H1 (cell line): ENCODE data around the gene PDE2A. TPM values are rescaled to one million over a fixed set of nuclear protein-coding genes. Genes with fewer than 3 reads are reported as not detected.

Source experiments
- CTCF ChIA-PET: fragments of 300-600 bp; sonication (Branson Sonifier 250); formaldehyde crosslinking; loops from one replicate; lab custom pipeline; 2021; ENCODE audit not compliant: partially characterized antibody; lab: Charles Lee
- POLR2A ChIA-PET: fragments of 300-600 bp; sonication (Branson Sonifier 250); formaldehyde crosslinking; loops from one replicate; lab custom pipeline; 2021; ENCODE audit warnings: inconsistent platforms; ENCODE audit not compliant: partially characterized antibody; lab: Charles Lee
- DNase-seq, 2 experiments: peaks; one replicate each; pipeline versions ENCODE4 v3.0.0 to v3.0.0-alpha.2; 2010 to 2022; ENCODE audit warnings: low spot score in 2 of 2, low read depth in 1 of 2, mixed read lengths in 1 of 2
- FAIRE-seq: peaks from 2 replicates; lab custom pipeline; 2011; peaks lifted over from hg19 to GRCh38; lab: Jason Lieb, UNC
- H2AFZ ChIP-seq: 2 replicates; pipeline ENCODE4 v1.8.1; 2012; ENCODE audit warnings: low read length, inconsistent platforms
- H2AK5ac ChIP-seq: 2 replicates; pipeline ENCODE4 v1.6.1; 2013; ENCODE audit warnings: low read depth, low read length
- H2BK120ac ChIP-seq: replicated peaks from 2 replicates; pipeline ENCODE3; 2013; ENCODE audit warnings: low read depth, low read length, inconsistent platforms
- H2BK12ac ChIP-seq: 2 replicates; pipeline ENCODE4 v1.6.1; 2013; ENCODE audit warnings: low read depth, low read length
- H2BK15ac ChIP-seq: 2 replicates; pipeline ENCODE4 v1.6.1; 2013; ENCODE audit warnings: low read length
- H2BK20ac ChIP-seq: 2 replicates; pipeline ENCODE4 v1.6.1; 2013; ENCODE audit warnings: low read length
- H2BK5ac ChIP-seq: 2 replicates; pipeline ENCODE4 v1.6.1; 2013; ENCODE audit warnings: low read depth, low read length
- H3K14ac ChIP-seq: 2 replicates; pipeline ENCODE4 v1.6.1; 2013; ENCODE audit warnings: inconsistent platforms; ENCODE audit not compliant: insufficient read length
- H3K18ac ChIP-seq: 2 replicates; pipeline ENCODE4 v1.6.1; 2013; ENCODE audit warnings: low read length; ENCODE audit errors: extremely low read depth
- H3K23ac ChIP-seq: 2 replicates; pipeline ENCODE4 v1.6.1; 2013; ENCODE audit warnings: inconsistent platforms; ENCODE audit not compliant: insufficient read length
- H3K23me2 ChIP-seq: 2 replicates; pipeline ENCODE4 v1.6.1; 2013; ENCODE audit warnings: low read depth, low read length
- H3K27ac ChIP-seq: 2 replicates; pipeline ENCODE4 v1.6.1; 2011; ENCODE audit warnings: low read depth, low read length, inconsistent platforms
- H3K27me3 ChIP-seq, 4 experiments: replicated peaks in 1 of 4; 1 replicate in 1 of 4; 2 replicates in 3 of 4; pipeline versions ENCODE4 v1.6.1 to v1.8.1; 2011 to 2013; ENCODE audit warnings: low read length in 3 of 4, mild to moderate bottlenecking in 3 of 4, inconsistent platforms in 2 of 4, mixed read lengths in 2 of 4, moderate library complexity in 1 of 4; ENCODE audit not compliant: control insufficient read depth in 3 of 4, insufficient read depth in 3 of 4; ENCODE audit errors: extremely low read depth in 1 of 4
- H3K36me3 ChIP-seq, 4 experiments: 2 replicates each; pipeline versions ENCODE4 v1.6.1 to v1.8.1; 2011 to 2013; ENCODE audit warnings: mild to moderate bottlenecking in 4 of 4, low read length in 3 of 4, moderate library complexity in 2 of 4, control low read depth in 1 of 4, inconsistent platforms in 1 of 4; ENCODE audit not compliant: insufficient read depth in 4 of 4, control insufficient read depth in 2 of 4
- H3K4ac ChIP-seq: replicated peaks from 2 replicates; pipeline ENCODE3; 2013; ENCODE audit warnings: low read length, low read depth, mixed read lengths, inconsistent platforms; ENCODE audit not compliant: insufficient read length
- H3K4me1 ChIP-seq, 4 experiments: replicated peaks in 1 of 4; 1 replicate in 1 of 4; 2 replicates in 3 of 4; pipeline versions ENCODE4 v1.6.1 to v1.8.1; 2011 to 2013; ENCODE audit warnings: low read length in 3 of 4, inconsistent platforms in 2 of 4, mixed read lengths in 1 of 4; ENCODE audit not compliant: insufficient read depth in 4 of 4, control insufficient read depth in 3 of 4
- H3K4me2 ChIP-seq, 2 experiments: 2 replicates each; pipeline versions ENCODE4 v1.6.1 to v1.8.1; 2011 to 2013; ENCODE audit warnings: low read depth in 2 of 2, low read length in 2 of 2, control low read depth in 1 of 2, inconsistent platforms in 1 of 2, mild to moderate bottlenecking in 1 of 2; ENCODE audit not compliant: insufficient read depth in 1 of 2
- H3K4me3 ChIP-seq, 4 experiments: fragments of 200-600, 300-600 bp in 1 of 4; sonication (generic), shearing (Covaris generic), sonication (Bioruptor Twin) in 1 of 4; 2 replicates each; pipeline versions ENCODE4 v1.5.1 to v1.8.1; 2011 to 2016; ENCODE audit warnings: low read length in 4 of 4, low read depth in 3 of 4, control low read depth in 2 of 4, inconsistent platforms in 2 of 4, mild to moderate bottlenecking in 2 of 4, mixed read lengths in 1 of 4, moderate library complexity in 1 of 4; ENCODE audit not compliant: insufficient read depth in 2 of 4; ENCODE audit errors: extremely low read depth in 1 of 4
- H3K56ac ChIP-seq: replicated peaks from 2 replicates; pipeline ENCODE3; 2013; ENCODE audit warnings: low read depth, mild to moderate bottlenecking, mixed read lengths, low read length, inconsistent platforms; ENCODE audit not compliant: insufficient read length
- H3K79me1 ChIP-seq: 2 replicates; pipeline ENCODE4 v1.6.1; 2013; ENCODE audit warnings: low read depth, low read length, control low read depth
- H3K79me2 ChIP-seq, 2 experiments: 2 replicates each; pipeline versions ENCODE4 v1.6.1 to v1.8.1; 2012 to 2013; ENCODE audit warnings: low read length in 2 of 2, mild to moderate bottlenecking in 2 of 2, inconsistent platforms in 1 of 2; ENCODE audit not compliant: insufficient read depth in 2 of 2, control insufficient read depth in 1 of 2
- H3K9ac ChIP-seq, 4 experiments: replicated peaks in 1 of 4; 1 replicate in 1 of 4; 2 replicates in 3 of 4; pipeline versions ENCODE4 v1.6.1 to v1.8.1; 2011 to 2013; ENCODE audit warnings: low read depth in 3 of 4, low read length in 3 of 4, control low read depth in 2 of 4, mild to moderate bottlenecking in 2 of 4, moderate library complexity in 2 of 4, inconsistent platforms in 1 of 4; ENCODE audit errors: extremely low read depth in 1 of 4
- H3K9me3 ChIP-seq, 2 experiments: 2 replicates each; pipeline versions ENCODE4 v1.6.1 to v1.8.1; 2012 to 2013; ENCODE audit warnings: mild to moderate bottlenecking in 2 of 2, moderate library complexity in 2 of 2, control low read depth in 1 of 2, inconsistent platforms in 1 of 2, low read depth in 1 of 2, low read length in 1 of 2, mixed read lengths in 1 of 2; ENCODE audit not compliant: insufficient read depth in 2 of 2
- H4K20me1 ChIP-seq, 2 experiments: replicated peaks in 1 of 2; 2 replicates each; pipeline versions ENCODE3 to v1.8.1; 2011 to 2013; ENCODE audit warnings: inconsistent platforms in 2 of 2, low read length in 2 of 2, mild to moderate bottlenecking in 1 of 2; ENCODE audit not compliant: insufficient read depth in 2 of 2, control insufficient read depth in 1 of 2
- H4K5ac ChIP-seq: 2 replicates; pipeline ENCODE4 v1.6.1; 2013; ENCODE audit warnings: low read length, low read depth, mixed read lengths, inconsistent platforms; ENCODE audit not compliant: insufficient read length
- H4K8ac ChIP-seq: 2 replicates; pipeline ENCODE4 v1.8.0; 2013; ENCODE audit warnings: mild to moderate bottlenecking, moderate library complexity, low read length, inconsistent platforms; ENCODE audit not compliant: insufficient read depth; ENCODE audit errors: extremely low read depth
- H4K91ac ChIP-seq: replicated peaks from 2 replicates; pipeline ENCODE3; 2013; ENCODE audit warnings: low read length, mixed read lengths, inconsistent platforms; ENCODE audit not compliant: insufficient read length
- CBX5 ChIP-seq: fragments of 300-800, 300-1000 bp; sonication (generic); IDR thresholded peaks from 2 replicates; pipeline ENCODE4 v1.7.1; 2016; ENCODE audit warnings: antibody characterized with exemption, low read length, low read depth
- CBX8 ChIP-seq: fragments of 300-800, 300-1000 bp; sonication (generic); IDR thresholded peaks from 2 replicates; pipeline ENCODE4 v1.7.1; 2016; ENCODE audit warnings: low read depth, low read length, borderline replicate concordance
- CEBPB ChIP-seq: IDR thresholded peaks from 2 replicates; pipeline ENCODE4 v1.6.1; 2012; ENCODE audit warnings: low read depth, low read length
- EGR1 ChIP-seq: IDR thresholded peaks from 2 replicates; pipeline ENCODE4 v1.6.1; 2011; ENCODE audit warnings: low read depth, low read length, borderline replicate concordance
- EP300 ChIP-seq, 2 experiments: IDR thresholded peaks; 1 replicate in 1 of 2; 2 replicates in 1 of 2; pipeline ENCODE4 v1.6.1; 2011 to 2012; ENCODE audit warnings: low read depth in 2 of 2, low read length in 2 of 2, mild to moderate bottlenecking in 2 of 2, borderline replicate concordance in 1 of 2, inconsistent platforms in 1 of 2, moderate library complexity in 1 of 2
- FOSL1 ChIP-seq: IDR thresholded peaks from 2 replicates; pipeline ENCODE4 v1.6.1; 2011; ENCODE audit warnings: mild to moderate bottlenecking, low read depth, low read length, moderate library complexity; ENCODE audit not compliant: insufficient read depth
- KDM5A ChIP-seq: fragments of 200-600 bp; IDR thresholded peaks from 2 replicates; pipeline ENCODE4 v1.7.1; 2012; ENCODE audit warnings: mild to moderate bottlenecking, low read length, inconsistent platforms, mixed read lengths
- POU5F1 ChIP-seq: IDR thresholded peaks from 2 replicates; pipeline ENCODE4 v1.6.1; 2011; ENCODE audit warnings: low read depth, mild to moderate bottlenecking, low read length, moderate library complexity
- RXRA ChIP-seq: IDR thresholded peaks from 2 replicates; pipeline ENCODE4 v1.6.1; 2011; ENCODE audit warnings: low read depth, mild to moderate bottlenecking, low read length, moderate library complexity; ENCODE audit not compliant: insufficient read depth
- USF2 ChIP-seq: IDR thresholded peaks from 2 replicates; pipeline ENCODE4 v1.6.1; 2011; ENCODE audit warnings: low read length, improper control_type of control experiment
- WGBS, 2 experiments: shearing (Covaris generic) in 1 of 2; methylation state at CpG; one replicate each; pipeline versions ENCODE4 v1.1.6 to v1.1.7; 2013 to 2015; ENCODE audit warnings: low lambda C conversion rate in 2 of 2, mixed read lengths in 2 of 2, inconsistent platforms in 1 of 2, low coverage in 1 of 2, missing lambda C conversion rate in 1 of 2; ENCODE audit not compliant: insufficient replicate concordance in 2 of 2, insufficient coverage in 1 of 2, insufficient read length in 1 of 2; ENCODE audit errors: extremely low coverage in 1 of 2, missing lambda C conversion rate in 1 of 2; 5-methylcytosine and 5-hydroxymethylcytosine counted together
- polyA plus RNA-seq, 7 experiments: library from polyadenylated mRNA; depleted of rRNA in 3 of 7; stranded (reverse) in 5 of 7; unstranded in 2 of 7; fragments of >200 nt in 5 of 7; fragments of 200-250 nt in 2 of 7; gene quantifications; 1 replicate in 5 of 7; 2 replicates in 1 of 7; 4 replicates in 1 of 7; pipeline versions ENCODE4 v1.2.1 to v1.2.3, GENCODE V29; 2011 to 2013; ENCODE audit warnings: missing spikeins in 2 of 7, mixed read lengths in 2 of 7
- total RNA-seq: library from RNA; stranded (reverse); fragmentation: NEBNext Ultra II Directional; extraction: Animal tissue kit (Norgen Biotek cat#: 25700); gene quantifications from 2 replicates; pipeline ENCODE4 v1.2.1, GENCODE V29; 2021

PDE2A gene
- total and polyA plus RNA-seq, 2 of the 8 experiments (the other 6 are each of a cell fraction or from before 2014, with no cell fraction given), result 3.4 to 7.1 TPM

DNA sequence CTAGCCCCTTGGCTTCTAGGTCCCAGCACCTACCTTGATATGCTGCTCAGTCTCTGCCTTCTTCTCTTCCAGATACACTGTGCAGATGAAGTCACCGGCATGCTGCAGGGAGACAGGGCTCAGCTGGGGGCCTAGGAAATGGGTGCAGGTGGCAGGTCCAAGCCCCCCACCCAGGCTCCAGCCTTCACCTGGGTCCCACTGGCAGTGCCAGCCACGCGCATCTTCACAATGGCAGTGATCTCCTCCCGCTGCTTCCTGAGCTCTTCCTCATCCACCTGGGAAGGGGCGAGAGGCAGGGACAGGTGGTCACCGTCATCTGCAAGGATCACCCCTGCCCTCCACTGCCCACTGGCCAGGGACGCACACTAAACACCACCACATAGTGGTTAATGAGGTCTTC is 21.1 kb upstream of the PDE2A start:
- Histone ChIP-seq H4K91ac (no peak overlapping the region), H3K23ac (no peak overlapping the region), H3K27me3 (no peaks in the 10 kb centered on the region), H2BK15ac (no peak overlapping the region), H3K56ac (no peak overlapping the region), H2BK12ac (no peak overlapping the region), H3K4me1 (peaks cover 0 to 8% (median 4%) of the 10 kb centered on the region in 4 experiments; a peak in 3 of 7 replicates), H4K20me1 (peaks cover 5 to 16% of the 10 kb centered on the region in 2 experiments), H4K5ac (no peak overlapping the region), H3K4me3 (no peak overlapping the region), H3K18ac (no peak overlapping the region), H3K9me3 (no peaks in the 10 kb centered on the region), H2BK120ac (no peak overlapping the region), H3K14ac (no peak overlapping the region), H4K8ac (no peak overlapping the region), H2BK5ac (no peak overlapping the region), H3K79me1 (no peaks in the 10 kb centered on the region; the same call in 1 of the 2 replicates), H3K23me2 (no peaks in the 10 kb centered on the region), H2AK5ac (0 out of 2 replicates have a peak overlapping the region, but pooled peaks have one; percentile 53), H3K79me2 (no peaks in the 10 kb centered on the region), H3K27ac (no peak overlapping the region), H3K4me2 (no peak overlapping the region), H3K4ac (no peak overlapping the region), H3K9ac (no peak overlapping the region), H3K36me3 (peaks cover 6 to 26% (median 18%) of the 10 kb centered on the region in 4 experiments; a peak in 7 of 8 replicates), H2AFZ (no peak overlapping the region), H2BK20ac (no peak overlapping the region)
- POLR2A ChIA-PET, result interaction anchor here (0.9 to 1.1 kb wide), 3 partner anchors 9 to 18 kb away, joined by 3 read pairs; no protein-coding TSS in a partner anchor
- no peak for FAIRE-seq
- CTCF ChIA-PET, result interaction anchor here (1.6 to 5.1 kb wide), 2 partner anchors 12 to 22 kb away, joined by 3 to 47 read pairs; no protein-coding TSS in a partner anchor
- 90% methylated on average over 4 of the region's 7 CpGs; no CpG with 5 or more reads in 1 of the 2 experiments for WGBS, 2 experiments
- DNase-seq, result no peak
- TF ChIP-seq KDM5A (no peak), CBX5 (no peak), CEBPB (no peak), POU5F1 (no peak), RXRA (no peak), CBX8 (no peak), EGR1 (no peak), FOSL1 (no peak), EP300 (IDR thresholded peaks at IDR 0.05; ENCODE audit: borderline replicate concordance in 1 of 2, low read depth in 2 of 2, low read length in 2 of 2) (no peak), USF2 (no peak)
